ENCODE results near the gene ABHD1. TPM values are rescaled to one million over a fixed set of nuclear protein-coding genes. Genes with fewer than 3 reads are reported as not detected.

The ABHD1 gene
- total RNA-seq, 1 experiment from 2014 or later, result 0.46 TPM

DNA sequence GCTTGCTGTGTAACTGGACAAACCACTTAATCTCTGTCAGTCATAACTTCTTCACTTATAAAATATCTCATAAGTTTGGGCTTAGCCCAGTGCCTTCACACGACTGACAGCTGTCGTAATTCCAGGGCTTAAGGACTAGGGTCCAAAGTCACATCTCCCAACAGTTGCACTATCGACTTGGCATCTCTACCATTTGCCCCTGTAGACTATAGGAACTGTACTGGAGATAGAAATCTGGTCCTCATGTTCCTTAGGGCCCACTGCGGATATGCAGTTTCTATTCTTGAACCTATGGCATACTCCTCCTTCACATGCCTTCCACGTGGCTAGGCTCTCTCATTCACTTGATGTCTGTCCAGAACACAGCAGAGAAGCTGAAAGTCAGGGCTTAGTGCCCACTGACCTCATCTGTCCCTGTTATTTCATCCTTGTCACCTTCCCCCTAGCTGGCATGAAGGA is 2.7 kb downstream of the ABHD1 start:
- POLR2A ChIA-PET, result interaction anchor here (0.6 to 0.7 kb wide), 2 partner anchors 115 to 239 kb away, joined by 4 to 7 read pairs; no protein-coding TSS in a partner anchor
- BruUV-seq (replicated peaks), result no TSS peak
- in situ Hi-C loops (cut with HindIII; ENCODE audit: low pct_unique_long_range_greater_than_20kb, low sequenced_read_pairs) (no loop called here), intact Hi-C loops (cut with micrococcal nuclease; ENCODE audit: unreplicated experiment) (no loop called here)
- H3K27me3 ChIP-seq (ENCODE audit: control insufficient read depth, insufficient read depth, low read length), result no peaks in the 10 kb centered on the region; the same call in 1 of the 2 replicates
- H3K36me3 ChIP-seq (ENCODE audit: control insufficient read depth, insufficient read depth, low read length), result no peaks in the 10 kb centered on the region; the same call in 1 of the 2 replicates
- H3K4me1 ChIP-seq (ENCODE audit: control insufficient read depth, insufficient read depth, low read length), result no peaks in the 10 kb centered on the region
- no peaks in the 10 kb centered on the region for H3K9me3 ChIP-seq (ENCODE audit: control insufficient read depth, insufficient read depth, low read depth, low read length)
- ATAC-seq, result no peak
- DNase-seq (ENCODE audit: low read depth, low spot score), result no peak
- TF ChIP-seq, protein P1, sequence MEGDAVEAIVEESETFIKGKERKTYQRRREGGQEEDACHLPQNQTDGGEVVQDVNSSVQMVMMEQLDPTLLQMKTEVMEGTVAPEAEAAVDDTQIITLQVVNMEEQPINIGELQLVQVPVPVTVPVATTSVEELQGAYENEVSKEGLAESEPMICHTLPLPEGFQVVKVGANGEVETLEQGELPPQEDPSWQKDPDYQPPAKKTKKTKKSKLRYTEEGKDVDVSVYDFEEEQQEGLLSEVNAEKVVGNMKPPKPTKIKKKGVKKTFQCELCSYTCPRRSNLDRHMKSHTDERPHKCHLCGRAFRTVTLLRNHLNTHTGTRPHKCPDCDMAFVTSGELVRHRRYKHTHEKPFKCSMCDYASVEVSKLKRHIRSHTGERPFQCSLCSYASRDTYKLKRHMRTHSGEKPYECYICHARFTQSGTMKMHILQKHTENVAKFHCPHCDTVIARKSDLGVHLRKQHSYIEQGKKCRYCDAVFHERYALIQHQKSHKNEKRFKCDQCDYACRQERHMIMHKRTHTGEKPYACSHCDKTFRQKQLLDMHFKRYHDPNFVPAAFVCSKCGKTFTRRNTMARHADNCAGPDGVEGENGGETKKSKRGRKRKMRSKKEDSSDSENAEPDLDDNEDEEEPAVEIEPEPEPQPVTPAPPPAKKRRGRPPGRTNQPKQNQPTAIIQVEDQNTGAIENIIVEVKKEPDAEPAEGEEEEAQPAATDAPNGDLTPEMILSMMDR (IDR thresholded peaks at IDR 0.05), result no peak
- TF ChIP-seq, protein P2, sequence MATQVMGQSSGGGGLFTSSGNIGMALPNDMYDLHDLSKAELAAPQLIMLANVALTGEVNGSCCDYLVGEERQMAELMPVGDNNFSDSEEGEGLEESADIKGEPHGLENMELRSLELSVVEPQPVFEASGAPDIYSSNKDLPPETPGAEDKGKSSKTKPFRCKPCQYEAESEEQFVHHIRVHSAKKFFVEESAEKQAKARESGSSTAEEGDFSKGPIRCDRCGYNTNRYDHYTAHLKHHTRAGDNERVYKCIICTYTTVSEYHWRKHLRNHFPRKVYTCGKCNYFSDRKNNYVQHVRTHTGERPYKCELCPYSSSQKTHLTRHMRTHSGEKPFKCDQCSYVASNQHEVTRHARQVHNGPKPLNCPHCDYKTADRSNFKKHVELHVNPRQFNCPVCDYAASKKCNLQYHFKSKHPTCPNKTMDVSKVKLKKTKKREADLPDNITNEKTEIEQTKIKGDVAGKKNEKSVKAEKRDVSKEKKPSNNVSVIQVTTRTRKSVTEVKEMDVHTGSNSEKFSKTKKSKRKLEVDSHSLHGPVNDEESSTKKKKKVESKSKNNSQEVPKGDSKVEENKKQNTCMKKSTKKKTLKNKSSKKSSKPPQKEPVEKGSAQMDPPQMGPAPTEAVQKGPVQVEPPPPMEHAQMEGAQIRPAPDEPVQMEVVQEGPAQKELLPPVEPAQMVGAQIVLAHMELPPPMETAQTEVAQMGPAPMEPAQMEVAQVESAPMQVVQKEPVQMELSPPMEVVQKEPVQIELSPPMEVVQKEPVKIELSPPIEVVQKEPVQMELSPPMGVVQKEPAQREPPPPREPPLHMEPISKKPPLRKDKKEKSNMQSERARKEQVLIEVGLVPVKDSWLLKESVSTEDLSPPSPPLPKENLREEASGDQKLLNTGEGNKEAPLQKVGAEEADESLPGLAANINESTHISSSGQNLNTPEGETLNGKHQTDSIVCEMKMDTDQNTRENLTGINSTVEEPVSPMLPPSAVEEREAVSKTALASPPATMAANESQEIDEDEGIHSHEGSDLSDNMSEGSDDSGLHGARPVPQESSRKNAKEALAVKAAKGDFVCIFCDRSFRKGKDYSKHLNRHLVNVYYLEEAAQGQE (IDR thresholded peaks at IDR 0.05; ENCODE audit: insufficient read depth in 1 of 2, low read depth in 2 of 2, low read length in 1 of 2), result no peak
- TF ChIP-seq POLR2AphosphoS5 (IDR thresholded peaks at IDR 0.05; ENCODE audit: low read depth, low read length), result no peak
- no peak for TF ChIP-seq SIN3A (IDR thresholded peaks at IDR 0.05; ENCODE audit: borderline replicate concordance, insufficient read depth, low read depth, low read length)
- TF ChIP-seq TCF7L2 (IDR thresholded peaks at IDR 0.05; ENCODE audit: low read depth, low read length), result no peak
- no peak overlapping the region for H3K4me3 ChIP-seq (ENCODE audit: low read depth in 2 of 2, low read length in 2 of 2)
- H3K27ac ChIP-seq (ENCODE audit: low read length), result no peak overlapping the region
- CTCF ChIA-PET, result interaction anchor here (1.5 kb wide), 1 partner anchor 65 kb away, joined by 7 read pairs; no protein-coding TSS in a partner anchor

DNA sequence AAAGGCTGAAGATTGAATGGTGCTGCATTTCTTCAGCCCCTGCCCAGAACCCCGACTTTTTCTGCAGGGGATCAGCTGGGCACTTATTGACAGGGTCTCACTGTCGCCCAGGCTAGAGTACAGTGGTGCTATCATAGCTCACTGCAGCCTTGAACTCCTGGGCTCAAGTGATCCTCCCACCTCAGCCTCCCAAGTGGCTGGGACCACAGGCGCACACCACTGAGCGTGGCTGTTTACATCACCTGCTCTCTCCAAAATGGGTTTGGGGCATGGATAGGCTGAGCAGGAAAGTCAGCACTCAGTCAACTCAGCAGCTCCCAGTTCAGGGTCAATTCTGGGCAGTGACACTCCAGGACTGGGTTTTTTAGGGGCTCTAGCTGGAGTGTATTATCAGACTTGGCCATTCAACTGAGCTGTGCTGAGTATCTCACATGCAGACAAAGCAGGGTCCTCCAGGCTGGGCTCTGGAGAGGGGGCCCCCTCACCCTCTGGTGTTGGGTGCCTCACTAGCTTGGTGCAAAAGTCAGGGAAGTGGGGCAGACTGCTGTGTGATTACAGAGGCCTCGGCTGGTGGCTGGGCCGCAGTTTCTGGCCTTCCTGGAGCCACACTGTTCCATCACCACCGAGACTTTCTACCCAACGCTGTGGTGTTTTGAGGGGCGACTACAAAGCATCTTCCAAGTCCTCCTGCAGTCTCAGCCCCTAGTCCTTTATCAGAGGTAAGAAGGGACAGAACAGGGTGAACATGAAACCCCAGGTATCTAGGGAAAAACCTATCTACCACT is 4.5 kb downstream of the ABHD1 start:
- no peaks in the 10 kb centered on the region for H3K27me3 ChIP-seq (ENCODE audit: control insufficient read depth, insufficient read depth, low read length)
- ATAC-seq (no peak), DNase-seq (ENCODE audit: low read depth, low spot score) (no peak)
- H3K4me3 ChIP-seq (ENCODE audit: low read depth in 2 of 2, low read length in 2 of 2), result no peak overlapping the region
- CTCF ChIA-PET, result no interaction called here
- BruUV-seq (replicated peaks), result no TSS peak
- intact Hi-C loops (cut with micrococcal nuclease; ENCODE audit: unreplicated experiment) (no loop called here), in situ Hi-C loops (cut with HindIII; ENCODE audit: low pct_unique_long_range_greater_than_20kb, low sequenced_read_pairs) (no loop called here)
- no peaks in the 10 kb centered on the region for H3K9me3 ChIP-seq (ENCODE audit: control insufficient read depth, insufficient read depth, low read depth, low read length)
- no peak overlapping the region for H3K27ac ChIP-seq (ENCODE audit: low read length)
- POLR2A ChIA-PET, result interaction anchor here (0.7 kb wide), 1 partner anchor 43 kb away, joined by 4 read pairs; no protein-coding TSS in a partner anchor
- peaks cover 2% of the 10 kb centered on the region; the same call in 1 of the 2 replicates for H3K36me3 ChIP-seq (ENCODE audit: control insufficient read depth, insufficient read depth, low read length)
- no peaks in the 10 kb centered on the region for H3K4me1 ChIP-seq (ENCODE audit: control insufficient read depth, insufficient read depth, low read length)
- TF ChIP-seq POLR2AphosphoS5 (IDR thresholded peaks at IDR 0.05; ENCODE audit: low read depth, low read length), result no peak
- TF ChIP-seq, protein P1 (IDR thresholded peaks at IDR 0.05), result no peak
- TF ChIP-seq SIN3A (IDR thresholded peaks at IDR 0.05; ENCODE audit: borderline replicate concordance, insufficient read depth, low read depth, low read length), result no peak
- no peak for TF ChIP-seq TCF7L2 (IDR thresholded peaks at IDR 0.05; ENCODE audit: low read depth, low read length)
- TF ChIP-seq, protein P2 (IDR thresholded peaks at IDR 0.05; ENCODE audit: insufficient read depth in 1 of 2, low read depth in 2 of 2, low read length in 1 of 2), result no peak
